Measurements from ENCODE around the gene JADE2.

The JADE2 gene

GRCh38 chr5:134524826-134525682 lies at the start of gene JADE2:
JADE2 (plus strand) TSS chr5:134525670; CDS start chr5:134535858, 10,188 bp downstream.
- TF ChIP-seq GATA3 (IDR thresholded peaks at IDR 0.05; ENCODE audit: low read depth, low read length) (no peak), GATA2 (IDR thresholded peaks at IDR 0.05; ENCODE audit: low read depth, low read length) (no peak)

- no peak for TF ChIP-seq GATA2 (IDR thresholded peaks at IDR 0.05; ENCODE audit: low read depth, low read length)
- TF ChIP-seq GATA3 (IDR thresholded peaks at IDR 0.05; ENCODE audit: low read depth, low read length): no peak
These were observed 47.8 kb upstream of the JADE2 start for GRCh38 chr5:134477462-134478245.

- TF ChIP-seq GATA2 (IDR thresholded peaks at IDR 0.05; ENCODE audit: low read depth, low read length) (no peak), GATA3 (IDR thresholded peaks at IDR 0.05; ENCODE audit: low read depth, low read length) (no peak)
These were observed 45.6 kb upstream of the JADE2 start for GRCh38 chr5:134479839-134480238.

DNA sequence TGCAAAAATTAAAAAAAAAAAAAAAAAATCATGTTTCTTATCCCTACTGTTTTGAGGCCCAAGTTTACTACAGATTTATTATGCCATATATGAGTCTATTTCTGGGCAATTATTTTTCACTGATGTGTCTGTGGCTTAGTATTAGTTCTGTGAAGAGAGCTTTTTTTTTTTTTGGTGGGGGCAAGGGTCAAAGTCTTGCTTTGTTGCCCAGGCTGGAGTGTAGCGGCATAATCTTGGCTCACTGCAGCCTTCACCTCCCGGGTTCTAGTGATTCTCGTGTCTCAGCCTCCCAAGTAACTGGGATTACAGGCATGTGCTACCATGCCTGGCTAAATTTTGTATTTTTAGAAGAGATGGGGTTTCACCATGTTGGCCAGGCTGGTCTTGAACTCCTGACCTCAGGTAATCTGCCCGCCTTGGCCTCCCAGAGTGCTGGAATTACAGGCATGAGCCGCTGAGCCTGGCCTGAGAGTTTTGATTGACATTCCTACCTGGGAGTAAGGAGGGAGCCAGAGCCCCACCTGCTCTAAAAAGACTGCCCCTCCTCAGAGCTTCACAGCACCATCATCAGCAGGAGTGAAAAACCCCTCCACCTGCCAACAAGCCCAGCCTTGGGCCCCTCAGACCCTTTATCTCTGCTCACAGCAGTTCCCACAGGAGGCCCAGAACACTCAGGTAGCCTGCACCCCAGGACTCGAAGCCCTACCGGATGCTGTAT lies 36.1 kb upstream of the JADE2 start:
- TF ChIP-seq GATA2 (IDR thresholded peaks at IDR 0.05; ENCODE audit: low read depth, low read length) (no peak), GATA3 (IDR thresholded peaks at IDR 0.05; ENCODE audit: low read depth, low read length) (no peak)

DNA sequence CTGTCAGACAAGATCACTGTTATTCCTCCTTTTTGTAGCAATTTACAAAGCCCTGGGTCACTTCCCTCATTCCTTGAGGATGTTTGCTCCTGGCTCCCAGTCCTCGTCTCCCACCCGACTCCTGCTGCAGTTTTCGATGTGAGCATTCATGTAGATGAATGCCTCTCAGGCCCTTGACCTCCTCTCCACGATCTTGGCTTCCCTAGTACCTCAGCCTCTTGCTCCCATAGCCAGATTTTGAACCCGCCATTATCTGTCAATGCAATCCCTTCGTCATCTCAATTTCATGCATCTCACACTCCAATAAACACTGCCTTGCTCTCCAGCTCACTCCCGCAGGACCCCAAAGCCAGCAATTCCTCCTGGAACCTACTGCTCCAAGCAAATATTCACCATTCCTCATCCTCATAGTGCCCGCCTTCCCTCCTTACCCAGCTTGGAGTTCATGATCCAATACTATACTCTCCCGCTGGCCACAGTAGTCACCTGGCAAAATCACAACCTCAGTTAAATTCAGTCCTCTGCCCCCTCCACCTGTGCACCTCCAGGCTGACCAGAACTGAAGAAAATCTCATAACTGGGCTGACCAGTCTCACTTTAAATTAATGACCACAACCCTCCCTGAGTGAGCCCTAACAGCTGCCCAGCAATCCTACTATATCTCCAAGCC lies 35.1 kb upstream of the JADE2 start:
- no peak for TF ChIP-seq GATA3 (IDR thresholded peaks at IDR 0.05; ENCODE audit: low read depth, low read length)
- TF ChIP-seq GATA2 (IDR thresholded peaks at IDR 0.05; ENCODE audit: low read depth, low read length): no peak

DNA sequence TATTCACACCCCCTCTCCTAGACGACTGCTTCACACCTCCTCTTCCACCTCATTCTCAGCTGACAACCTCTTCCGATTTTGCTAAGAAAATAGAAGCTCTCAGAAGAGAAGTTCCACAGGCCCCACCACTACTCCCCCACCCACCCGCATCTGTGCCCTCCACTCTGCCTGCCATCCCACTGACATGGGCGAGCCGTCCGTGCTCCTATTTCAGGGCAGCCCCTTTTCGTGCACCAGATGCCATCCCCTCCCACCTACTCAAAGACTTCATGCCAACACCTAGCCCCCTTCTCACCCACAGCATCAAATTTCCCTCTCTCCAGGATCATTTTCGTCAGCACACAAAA lies 34.6 kb upstream of the JADE2 start:
- TF ChIP-seq GATA3 (IDR thresholded peaks at IDR 0.05; ENCODE audit: low read depth, low read length) (no peak), GATA2 (IDR thresholded peaks at IDR 0.05; ENCODE audit: low read depth, low read length) (no peak)

DNA sequence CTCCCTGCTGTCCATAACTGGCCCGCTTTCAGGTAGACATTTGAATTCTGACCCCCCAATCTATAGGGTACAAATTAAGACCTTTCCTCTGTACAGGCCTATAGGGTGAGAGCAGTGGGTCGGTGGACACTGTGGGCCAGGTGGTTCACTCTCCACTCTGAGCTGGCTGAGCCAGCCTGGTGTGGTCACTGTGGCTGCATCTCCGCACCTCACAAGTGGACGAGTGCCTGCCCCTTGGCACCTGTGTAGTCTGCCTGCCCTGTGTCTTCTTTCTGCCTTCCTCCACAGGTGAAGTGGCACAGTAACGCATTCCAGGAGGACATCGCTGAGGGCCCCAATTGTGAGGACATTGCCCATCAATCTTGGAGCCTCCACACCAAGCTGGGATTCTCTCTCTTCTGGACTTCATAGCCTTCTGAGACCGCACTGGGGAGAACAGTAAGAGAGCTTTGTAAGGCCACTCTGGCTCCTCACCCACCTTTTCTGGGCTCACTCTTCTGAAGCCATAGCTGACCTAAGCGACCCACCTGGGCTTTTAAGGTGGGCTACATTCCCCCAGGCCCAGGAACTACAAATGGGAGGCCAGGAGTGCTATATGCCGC lies 33.5 kb upstream of the JADE2 start:
- no peak for TF ChIP-seq GATA3 (IDR thresholded peaks at IDR 0.05; ENCODE audit: low read depth, low read length)
- no peak for TF ChIP-seq GATA2 (IDR thresholded peaks at IDR 0.05; ENCODE audit: low read depth, low read length)

DNA sequence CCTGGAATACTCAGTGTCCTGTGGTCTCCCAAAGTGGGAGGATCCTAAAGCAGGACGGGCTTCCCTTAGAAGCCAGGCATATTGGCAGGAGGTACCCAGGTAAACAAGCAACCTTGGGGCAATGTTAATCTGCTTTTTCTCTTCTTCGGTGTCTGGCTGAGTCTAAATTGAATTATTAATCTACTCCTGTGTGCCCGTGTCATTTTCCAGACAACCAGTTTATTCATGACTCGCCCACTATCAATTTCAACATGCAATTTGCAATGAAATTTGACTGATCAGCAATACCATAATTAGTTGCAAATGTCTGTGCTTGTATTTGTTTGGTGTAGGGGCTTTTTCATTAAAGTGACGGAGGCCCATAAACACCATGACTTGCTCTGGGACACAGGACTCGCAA lies 32.9 kb upstream of the JADE2 start:
- no peak for TF ChIP-seq GATA3 (IDR thresholded peaks at IDR 0.05; ENCODE audit: low read depth, low read length)
- no peak for TF ChIP-seq GATA2 (IDR thresholded peaks at IDR 0.05; ENCODE audit: low read depth, low read length)

GRCh38 chr5:134493461-134494055 lies 31.9 kb upstream of the JADE2 start:
- no peak for TF ChIP-seq GATA2 (IDR thresholded peaks at IDR 0.05; ENCODE audit: low read depth, low read length)
- no peak for TF ChIP-seq GATA3 (IDR thresholded peaks at IDR 0.05; ENCODE audit: low read depth, low read length)

- TF ChIP-seq GATA3 (IDR thresholded peaks at IDR 0.05; ENCODE audit: low read depth, low read length) (no peak), GATA2 (IDR thresholded peaks at IDR 0.05; ENCODE audit: low read depth, low read length) (no peak)
These were observed 30.7 kb upstream of the JADE2 start for GRCh38 chr5:134494780-134495179.

DNA sequence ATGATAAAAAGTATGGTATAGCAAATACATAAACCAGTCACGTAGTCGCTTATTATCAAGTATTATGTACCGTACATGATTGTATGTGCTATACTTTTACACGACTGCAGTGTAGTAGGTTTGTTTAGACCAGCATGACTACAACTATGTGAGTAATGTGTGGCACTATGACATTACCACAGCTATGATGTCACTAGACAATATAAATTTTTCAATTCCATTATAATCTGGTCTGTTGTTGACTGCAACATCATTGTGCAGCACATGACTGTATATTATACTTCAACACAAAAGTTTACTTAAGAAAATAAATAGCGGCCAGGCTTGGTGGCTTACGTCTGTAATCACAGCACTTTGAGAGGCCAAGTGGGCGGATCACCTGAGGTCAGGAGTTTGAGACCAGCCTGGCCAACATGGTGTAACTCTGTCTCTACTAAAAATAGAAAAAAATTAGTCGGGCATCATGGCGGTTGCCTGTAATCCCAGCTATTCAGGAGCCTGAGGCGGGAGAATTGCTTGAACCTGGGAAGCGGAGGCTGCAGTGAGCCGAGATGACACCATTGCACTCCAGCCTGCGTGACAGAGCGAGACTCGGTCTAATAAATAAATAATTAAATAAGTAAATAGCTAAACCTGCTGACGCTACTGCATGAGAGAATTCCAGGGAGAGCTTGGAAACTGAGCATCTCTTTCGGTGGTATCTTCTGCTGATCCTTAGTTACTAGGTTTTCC lies 24.6 kb upstream of the JADE2 start:
- TF ChIP-seq GATA2 (IDR thresholded peaks at IDR 0.05; ENCODE audit: low read depth, low read length): no peak
- no peak for TF ChIP-seq GATA3 (IDR thresholded peaks at IDR 0.05; ENCODE audit: low read depth, low read length)

DNA sequence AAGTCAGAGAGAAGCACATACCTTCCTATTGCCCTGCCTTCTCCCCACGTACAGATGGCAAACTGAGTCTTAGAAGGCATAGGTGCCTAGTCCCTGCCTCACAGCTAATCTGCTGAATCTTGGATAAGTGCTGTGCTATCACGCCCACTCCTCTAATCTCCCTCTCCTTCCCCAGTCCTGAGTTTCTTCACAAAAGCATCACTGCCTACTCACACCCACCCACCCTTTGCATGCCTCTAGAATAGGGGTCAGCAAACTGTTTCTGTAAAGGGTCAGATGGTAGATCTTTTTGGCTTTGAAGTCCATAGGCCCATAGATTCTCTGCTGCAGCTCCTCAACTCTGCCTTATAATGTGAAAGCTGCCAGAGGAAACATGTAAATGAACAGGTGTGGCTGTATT lies 23.2 kb upstream of the JADE2 start:
- no peak for TF ChIP-seq GATA2 (IDR thresholded peaks at IDR 0.05; ENCODE audit: low read depth, low read length)
- TF ChIP-seq GATA3 (IDR thresholded peaks at IDR 0.05; ENCODE audit: low read depth, low read length): no peak
